SKM-1 treated with dmso at 0.1 percent for 144 hours (cell line): ENCODE measurements around the gene SHB.

Experiments
- DNase-seq: peaks from one replicate; lab custom pipeline; 2025; ENCODE audit not compliant: unreplicated experiment; lab: John Stamatoyannopoulos, UW

Gene SHB

GRCh38 chr9:37923118-37923795 is 145.8 kb downstream of the SHB start:
- no peak for DNase-seq

GRCh38 chr9:37922363-37923117 is 146.5 kb downstream of the SHB start:
- DNase-seq: no peak

DNA sequence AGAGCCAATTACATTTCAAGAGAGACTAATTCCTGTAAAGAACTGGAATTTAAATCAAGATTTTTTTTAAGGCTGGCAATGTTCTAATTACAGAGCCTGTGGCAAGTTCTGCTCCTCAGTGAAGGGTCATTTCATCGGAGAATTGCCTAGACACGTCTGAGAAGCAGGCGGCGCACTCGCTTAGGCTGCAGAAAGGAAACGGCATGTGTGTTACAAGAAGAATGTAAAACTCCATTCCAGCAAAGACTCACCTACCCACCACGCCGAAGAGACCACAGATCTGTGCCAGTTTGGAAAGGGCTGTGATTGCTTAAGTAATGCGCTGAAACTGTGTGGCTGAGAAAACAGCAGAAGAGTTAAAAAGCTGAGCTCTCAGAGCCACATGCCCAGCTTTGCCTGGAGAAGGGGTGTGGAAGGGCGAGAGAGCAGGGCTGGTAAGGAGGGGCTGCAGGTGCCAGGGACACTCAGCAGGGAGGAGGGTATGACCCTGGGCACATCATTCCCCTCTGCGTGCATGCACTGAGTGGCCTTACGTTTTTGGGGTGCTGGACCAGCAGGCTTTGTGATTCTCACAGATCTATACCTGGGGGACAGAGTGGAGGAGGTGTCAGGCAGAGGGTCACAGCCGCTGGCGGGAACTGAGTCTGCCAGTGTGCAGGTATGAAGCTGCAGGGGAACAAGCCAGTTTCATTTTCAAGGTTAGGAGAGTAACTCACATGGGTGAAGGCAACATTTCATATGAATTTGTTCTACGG is 147.3 kb downstream of the SHB start:
- no peak for DNase-seq

DNA sequence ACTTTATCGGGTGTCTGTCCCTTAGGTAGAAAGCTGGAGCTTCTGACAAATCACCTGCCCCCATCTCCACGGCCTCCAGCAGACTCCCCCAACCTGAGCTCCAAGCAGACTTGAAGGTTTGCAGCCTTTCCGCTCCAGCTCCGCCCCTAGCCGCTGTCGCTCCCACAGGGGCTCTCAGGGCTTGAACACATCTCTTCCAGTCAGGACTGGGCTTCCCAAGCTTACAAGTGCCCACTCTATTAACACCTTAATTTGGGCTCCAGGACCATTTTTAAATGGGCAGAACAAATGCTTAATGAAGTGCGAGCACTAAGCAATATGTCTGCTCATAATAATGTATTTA is 147.9 kb downstream of the SHB start:
- DNase-seq: no peak

- no peak for DNase-seq
Observed at GRCh38 chr9:37920471-37921167, 148.4 kb downstream of the SHB start.

GRCh38 chr9:37919956-37920335 is 149.1 kb downstream of the SHB start:
- no peak for DNase-seq

DNA sequence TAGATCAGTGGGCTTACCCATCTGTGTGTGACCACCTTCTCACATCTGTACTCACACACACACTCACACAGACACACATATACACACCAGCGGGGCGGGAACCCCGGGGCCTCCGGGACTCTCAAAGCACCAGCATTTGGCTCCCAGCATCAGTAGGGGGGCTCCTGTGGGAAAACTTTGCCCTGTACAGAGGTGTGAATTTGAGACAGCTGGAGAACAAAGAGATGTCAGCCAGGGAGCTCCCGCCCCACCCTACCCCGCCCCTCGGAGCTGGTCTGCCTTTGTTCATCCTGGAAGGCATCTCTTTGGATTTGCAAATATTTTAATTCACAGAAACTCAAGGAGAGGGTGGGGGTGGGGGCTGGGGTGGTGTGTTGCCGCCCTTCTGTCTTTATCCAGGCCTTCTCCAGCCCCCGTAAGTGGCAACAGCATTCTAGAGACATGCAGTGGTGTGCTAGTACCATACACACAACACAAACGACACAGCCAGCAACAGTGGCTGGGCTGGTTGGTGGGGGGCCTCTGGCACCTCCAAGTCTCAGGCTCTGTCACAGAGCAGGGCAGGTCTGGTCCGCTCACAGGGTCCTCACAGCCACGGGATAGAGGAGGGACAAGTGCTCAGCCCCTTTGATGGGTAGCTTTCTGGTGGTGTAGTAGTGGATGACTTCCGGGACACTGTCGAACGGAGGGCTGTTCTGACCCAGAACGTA is 149.6 kb downstream of the SHB start:
- no peak for DNase-seq

DNA sequence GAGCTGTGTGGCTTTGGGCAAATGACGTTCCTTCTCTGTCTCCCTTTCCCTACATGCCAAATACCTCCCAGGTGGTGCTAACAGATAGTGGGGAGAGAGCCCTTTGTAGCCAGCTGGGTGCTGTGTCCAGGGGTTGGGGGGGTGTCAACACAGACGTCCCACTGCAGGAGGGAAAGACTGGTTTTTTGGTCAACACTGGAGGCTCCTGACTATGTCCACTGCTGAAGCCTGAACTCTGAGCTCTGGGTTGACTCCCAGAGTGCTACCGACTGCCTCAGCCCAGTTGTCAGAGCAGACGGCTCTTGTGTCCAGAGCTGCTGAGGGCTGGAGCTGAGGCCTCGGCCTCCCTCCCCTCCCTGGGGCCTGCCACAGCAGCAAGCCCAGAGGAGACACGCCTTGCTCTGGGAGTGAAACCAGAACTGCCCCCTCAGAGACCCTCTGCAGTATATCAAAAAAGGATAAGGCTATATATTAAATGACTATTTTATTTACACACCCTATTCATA is 150.3 kb downstream of the SHB start:
- no peak for DNase-seq

- no peak for DNase-seq
Observed at GRCh38 chr9:37917801-37918664, 151.0 kb downstream of the SHB start.

DNA sequence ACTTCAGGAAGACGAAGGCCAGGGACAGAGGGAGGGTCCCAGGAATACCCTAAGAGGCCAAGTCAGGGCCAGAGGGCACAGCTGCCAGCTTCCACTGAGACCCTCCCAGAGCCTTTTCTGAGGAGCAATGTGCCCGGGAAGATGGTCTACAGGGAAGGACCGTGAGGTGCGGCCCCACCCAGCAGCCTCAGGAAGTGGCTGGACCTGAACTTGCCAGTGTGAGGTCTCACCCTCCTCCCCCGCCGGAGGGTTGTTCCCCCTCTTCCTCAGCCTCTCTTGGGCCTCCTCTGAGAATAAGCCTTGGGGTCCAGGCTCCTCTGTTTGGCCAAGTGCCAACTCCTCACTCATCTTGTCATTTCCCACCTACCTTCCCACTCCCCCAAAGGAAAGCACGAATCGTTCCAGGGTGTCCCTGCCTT is 151.7 kb downstream of the SHB start:
- no peak for DNase-seq

GRCh38 chr9:37916471-37917312 is 152.3 kb downstream of the SHB start:
- DNase-seq: no peak

GRCh38 chr9:37915911-37916470 is 153.0 kb downstream of the SHB start:
- DNase-seq: no peak

GRCh38 chr9:37914701-37915358 is 154.2 kb downstream of the SHB start:
- no peak for DNase-seq

- DNase-seq: no peak
Observed at GRCh38 chr9:37914154-37914551, 154.9 kb downstream of the SHB start.

GRCh38 chr9:37913480-37914153 is 155.4 kb downstream of the SHB start:
- peak; percentile 95 for DNase-seq

GRCh38 chr9:37911271-37911681 is 157.8 kb downstream of the SHB start:
- peak; percentile 71 for DNase-seq

- no peak for DNase-seq
Observed at GRCh38 chr9:37910271-37910670, 158.8 kb downstream of the SHB start.
